Smooth muscle cell (in vitro differentiated cells): ENCODE measurements around the gene FAM53B. TPM values are rescaled to one million over a fixed set of nuclear protein-coding genes. Genes with fewer than 3 reads are reported as not detected.

ENCODE experiments used
- DNase-seq: peaks from one replicate; lab custom pipeline; 2025; ENCODE audit not compliant: unreplicated experiment; lab: John Stamatoyannopoulos, UW
- H2AFZ ChIP-seq: fragments of 200-600 bp; sonication (generic); 2 replicates; pipeline ENCODE4 v1.6.0; 2016; ENCODE audit warnings: antibody characterized with exemption, low read depth, mild to moderate bottlenecking
- H3F3A ChIP-seq: fragments of 200-600 bp; sonication (generic); 2 replicates; pipeline ENCODE4 v1.6.0; 2017; ENCODE audit warnings: antibody characterized with exemption, low read depth
- H3K27ac ChIP-seq: fragments of 200-600 bp; sonication (generic); 2 replicates; pipeline ENCODE4 v1.5.1; 2016; ENCODE audit warnings: low read depth, mild to moderate bottlenecking
- H3K27me3 ChIP-seq: fragments of 200-600 bp; sonication (generic); 2 replicates; pipeline ENCODE4 v1.6.1; 2016; ENCODE audit warnings: low read depth, mild to moderate bottlenecking
- H3K36me3 ChIP-seq: fragments of 200-600 bp; sonication (generic); 2 replicates; pipeline ENCODE4 v1.5.1; 2016; ENCODE audit warnings: low read depth
- H3K4me1 ChIP-seq: fragments of 200-600 bp; sonication (generic); 2 replicates; pipeline ENCODE4 v1.5.1; 2016; ENCODE audit warnings: low read depth
- H3K4me2 ChIP-seq: fragments of 200-600 bp; sonication (generic); 2 replicates; pipeline ENCODE4 v1.6.0; 2016; ENCODE audit warnings: mild to moderate bottlenecking
- H3K4me3 ChIP-seq: fragments of 200-600 bp; sonication (generic); 2 replicates; pipeline ENCODE4 v1.5.1; 2016; ENCODE audit warnings: mild to moderate bottlenecking
- H3K79me2 ChIP-seq: fragments of 200-600 bp; sonication (generic); 2 replicates; pipeline ENCODE4 v1.6.0; 2016; ENCODE audit warnings: low read depth, mild to moderate bottlenecking
- H3K9ac ChIP-seq: fragments of 200-600 bp; sonication (generic); 2 replicates; pipeline ENCODE4 v1.6.0; 2016; ENCODE audit warnings: low read depth
- H3K9me3 ChIP-seq: fragments of 200-600 bp; sonication (generic); replicated peaks from 2 replicates; pipeline ENCODE4 v1.5.1; 2016; ENCODE audit warnings: low read depth
- H4K20me1 ChIP-seq: fragments of 200-600 bp; sonication (generic); 2 replicates; pipeline ENCODE4 v1.6.0; 2016; ENCODE audit warnings: low read depth
- CTCF ChIP-seq: fragments of 200-600 bp; sonication (generic); IDR thresholded peaks from 2 replicates; pipeline ENCODE4 v1.5.1; 2017; ENCODE audit warnings: borderline replicate concordance, mild to moderate bottlenecking, antibody characterized with exemption; ENCODE audit not compliant: insufficient read depth, poor library complexity, severe bottlenecking
- WGBS: methylation state at CpG from one replicate; pipeline ENCODE4 v1.1.7; 2016; ENCODE audit warnings: low lambda C conversion rate; 5-methylcytosine and 5-hydroxymethylcytosine counted together
- polyA plus RNA-seq: library from polyadenylated mRNA; unstranded; fragments of >200 nt; fragmentation: Nextera tagmentation; extraction: Ambion mirVana; gene quantifications from 2 replicates; pipeline ENCODE4 v1.2.1, GENCODE V29; 2016
- total RNA-seq: library from RNA; depleted of rRNA; stranded (reverse); fragments of >200 nt; gene quantifications from 2 replicates; pipeline ENCODE4 v1.2.3, GENCODE V29; 2014

The FAM53B gene
- total and polyA plus RNA-seq, 2 experiments from 2014 or later: 5.5 to 6.2 TPM

GRCh38 chr10:124692100-124692446 is 52.1 kb downstream of the FAM53B start:
- H3K27ac ChIP-seq: no peak overlapping the region
- no peak for TF ChIP-seq CTCF
- no peaks in the 10 kb centered on the region for H3K27me3 ChIP-seq
- H2AFZ ChIP-seq: no peak overlapping the region
- H4K20me1 ChIP-seq: peaks cover 12% of the 10 kb centered on the region
- no peaks in the 10 kb centered on the region for H3K9me3 ChIP-seq
- no peak overlapping the region for H3K4me2 ChIP-seq
- no peaks in the 10 kb centered on the region for H3F3A ChIP-seq
- no peak overlapping the region for H3K4me3 ChIP-seq
- no peaks in the 10 kb centered on the region for H3K36me3 ChIP-seq
- H3K9ac ChIP-seq: no peak overlapping the region
- peaks cover 7% of the 10 kb centered on the region for H3K4me1 ChIP-seq
- 100% methylated on average over 8 of the region's 8 CpGs for WGBS
- H3K79me2 ChIP-seq: no peaks in the 10 kb centered on the region
- DNase-seq: no peak

- H3K4me2 ChIP-seq: no peak overlapping the region
- no peak overlapping the region for H2AFZ ChIP-seq
- H3F3A ChIP-seq: no peaks in the 10 kb centered on the region
- peaks cover 12% of the 10 kb centered on the region for H4K20me1 ChIP-seq
- no peak for TF ChIP-seq CTCF
- no peaks in the 10 kb centered on the region for H3K9me3 ChIP-seq
- no peak overlapping the region for H3K9ac ChIP-seq
- no peak for DNase-seq
- no peaks in the 10 kb centered on the region for H3K79me2 ChIP-seq
- H3K36me3 ChIP-seq: no peaks in the 10 kb centered on the region
- H3K27me3 ChIP-seq: no peaks in the 10 kb centered on the region
- H3K4me3 ChIP-seq: no peak overlapping the region
- peaks cover 7% of the 10 kb centered on the region for H3K4me1 ChIP-seq
- no peak overlapping the region for H3K27ac ChIP-seq
- WGBS: 95% methylated on average over 11 of the region's 11 CpGs
These were observed 52.6 kb downstream of the FAM53B start for GRCh38 chr10:124691421-124692099.

- Histone ChIP-seq H3K4me1 (peaks cover 7% of the 10 kb centered on the region), H3K27ac (no peak overlapping the region), H3K36me3 (no peaks in the 10 kb centered on the region), H3K4me2 (no peak overlapping the region), H3K27me3 (no peaks in the 10 kb centered on the region), H4K20me1 (peaks cover 12% of the 10 kb centered on the region), H3K9ac (no peak overlapping the region), H2AFZ (no peak overlapping the region), H3K9me3 (no peaks in the 10 kb centered on the region), H3F3A (no peaks in the 10 kb centered on the region), H3K4me3 (no peak overlapping the region), H3K79me2 (no peaks in the 10 kb centered on the region)
- no peak for DNase-seq
- 83% methylated on average over 5 of the region's 5 CpGs for WGBS
- TF ChIP-seq CTCF: no peak
These were observed 53.2 kb downstream of the FAM53B start for GRCh38 chr10:124691002-124691401.

GRCh38 chr10:124689911-124690498 is 54.2 kb downstream of the FAM53B start:
- no peaks in the 10 kb centered on the region for H3K27me3 ChIP-seq
- no peaks in the 10 kb centered on the region for H3K36me3 ChIP-seq
- H3F3A ChIP-seq: no peaks in the 10 kb centered on the region
- TF ChIP-seq CTCF: no peak
- no peak overlapping the region for H3K9ac ChIP-seq
- H3K79me2 ChIP-seq: no peaks in the 10 kb centered on the region
- no peak for DNase-seq
- no peak overlapping the region for H3K4me3 ChIP-seq
- no peak overlapping the region for H2AFZ ChIP-seq
- whole genome bisulfite sequencing: 94% methylated on average over 11 of the region's 11 CpGs
- no peak overlapping the region for H3K4me2 ChIP-seq
- H4K20me1 ChIP-seq: peaks cover 8% of the 10 kb centered on the region
- H3K27ac ChIP-seq: no peak overlapping the region
- peaks cover 7% of the 10 kb centered on the region for H3K4me1 ChIP-seq
- H3K9me3 ChIP-seq: no peaks in the 10 kb centered on the region
